HFFc6 (cell line): ENCODE measurements around the gene RFT1. TPM values are rescaled to one million over a fixed set of nuclear protein-coding genes. Genes with fewer than 3 reads are reported as not detected.

ENCODE experiments used
- DNase-seq: peaks from one replicate; pipeline ENCODE4 v3.0.0-alpha.2; 2018
- H3K27ac Mint-ChIP-seq: 2 replicates; pipeline ENCODE4 v1.8.0; 2020; ENCODE audit warnings: mild to moderate bottlenecking, mixed read lengths
- H3K27me3 Mint-ChIP-seq: 2 replicates; pipeline ENCODE4 v1.8.0; 2021; ENCODE audit warnings: mild to moderate bottlenecking, moderate library complexity, mixed read lengths; ENCODE audit not compliant: insufficient read depth
- H3K36me3 Mint-ChIP-seq: 2 replicates; pipeline ENCODE4 v1.8.0; 2021; ENCODE audit warnings: low read depth, mixed read lengths
- H3K4me1 Mint-ChIP-seq: 2 replicates; pipeline ENCODE4 v1.8.0; 2020; ENCODE audit warnings: low read depth, mixed read lengths
- H3K4me3 Mint-ChIP-seq: 2 replicates; pipeline ENCODE4 v1.8.0; 2020; ENCODE audit warnings: mild to moderate bottlenecking, moderate library complexity, mixed read lengths
- H3K9me3 Mint-ChIP-seq: 2 replicates; pipeline ENCODE4 v1.8.0; 2020; ENCODE audit warnings: mild to moderate bottlenecking, mixed read lengths
- total RNA-seq, 6 experiments: library from RNA; stranded (reverse); fragmentation: NEBNext Ultra II Directional; extraction: Animal tissue kit (Norgen Biotek cat#: 25700); gene quantifications; 2 replicates in 1 of 6; 3 replicates in 5 of 6; pipeline ENCODE4 v1.2.3, GENCODE V29; 2021
- TF ChIP-seq, protein P1 (sequence below): fragments of 200-600 bp; sonication (generic); IDR thresholded peaks from 2 replicates; pipeline ENCODE4 v1.5.0; 2021; ENCODE audit warnings: antibody characterized with exemption, mild to moderate bottlenecking

RFT1 gene
- total RNA-seq, 6 experiments from 2014 or later = 32.9 to 39.6 (median 34.7) TPM

DNA sequence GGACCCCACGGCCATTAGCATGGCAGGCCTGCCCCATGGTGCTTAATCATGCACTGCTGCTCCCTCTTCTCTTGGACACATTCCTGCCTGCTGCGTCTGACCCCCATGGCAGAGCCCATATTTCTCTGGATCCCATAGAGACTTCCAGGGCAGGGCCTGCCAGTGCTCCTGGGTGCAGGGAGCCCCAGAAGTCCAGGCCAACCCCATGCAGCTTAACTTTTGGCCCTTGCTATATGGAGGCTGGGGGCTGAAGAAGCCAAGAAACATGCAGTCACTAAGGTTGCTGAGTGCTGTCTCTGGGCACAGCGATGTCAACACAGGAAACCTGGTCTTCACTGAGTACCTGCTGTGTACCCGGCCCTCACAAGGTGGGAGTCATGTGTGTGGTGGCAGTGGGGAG lies 19.5 kb upstream of the RFT1 start:
- Mint-ChIP-seq H3K4me1 (peaks cover 18% of the 10 kb centered on the region), H3K36me3 (no peaks in the 10 kb centered on the region), H3K4me3 (no peak overlapping the region), H3K9me3 (no peaks in the 10 kb centered on the region), H3K27me3 (peaks cover 8% of the 10 kb centered on the region), H3K27ac (no peak overlapping the region)
- no peak for DNase-seq
- TF ChIP-seq, protein P1, sequence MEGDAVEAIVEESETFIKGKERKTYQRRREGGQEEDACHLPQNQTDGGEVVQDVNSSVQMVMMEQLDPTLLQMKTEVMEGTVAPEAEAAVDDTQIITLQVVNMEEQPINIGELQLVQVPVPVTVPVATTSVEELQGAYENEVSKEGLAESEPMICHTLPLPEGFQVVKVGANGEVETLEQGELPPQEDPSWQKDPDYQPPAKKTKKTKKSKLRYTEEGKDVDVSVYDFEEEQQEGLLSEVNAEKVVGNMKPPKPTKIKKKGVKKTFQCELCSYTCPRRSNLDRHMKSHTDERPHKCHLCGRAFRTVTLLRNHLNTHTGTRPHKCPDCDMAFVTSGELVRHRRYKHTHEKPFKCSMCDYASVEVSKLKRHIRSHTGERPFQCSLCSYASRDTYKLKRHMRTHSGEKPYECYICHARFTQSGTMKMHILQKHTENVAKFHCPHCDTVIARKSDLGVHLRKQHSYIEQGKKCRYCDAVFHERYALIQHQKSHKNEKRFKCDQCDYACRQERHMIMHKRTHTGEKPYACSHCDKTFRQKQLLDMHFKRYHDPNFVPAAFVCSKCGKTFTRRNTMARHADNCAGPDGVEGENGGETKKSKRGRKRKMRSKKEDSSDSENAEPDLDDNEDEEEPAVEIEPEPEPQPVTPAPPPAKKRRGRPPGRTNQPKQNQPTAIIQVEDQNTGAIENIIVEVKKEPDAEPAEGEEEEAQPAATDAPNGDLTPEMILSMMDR = no peak

DNA sequence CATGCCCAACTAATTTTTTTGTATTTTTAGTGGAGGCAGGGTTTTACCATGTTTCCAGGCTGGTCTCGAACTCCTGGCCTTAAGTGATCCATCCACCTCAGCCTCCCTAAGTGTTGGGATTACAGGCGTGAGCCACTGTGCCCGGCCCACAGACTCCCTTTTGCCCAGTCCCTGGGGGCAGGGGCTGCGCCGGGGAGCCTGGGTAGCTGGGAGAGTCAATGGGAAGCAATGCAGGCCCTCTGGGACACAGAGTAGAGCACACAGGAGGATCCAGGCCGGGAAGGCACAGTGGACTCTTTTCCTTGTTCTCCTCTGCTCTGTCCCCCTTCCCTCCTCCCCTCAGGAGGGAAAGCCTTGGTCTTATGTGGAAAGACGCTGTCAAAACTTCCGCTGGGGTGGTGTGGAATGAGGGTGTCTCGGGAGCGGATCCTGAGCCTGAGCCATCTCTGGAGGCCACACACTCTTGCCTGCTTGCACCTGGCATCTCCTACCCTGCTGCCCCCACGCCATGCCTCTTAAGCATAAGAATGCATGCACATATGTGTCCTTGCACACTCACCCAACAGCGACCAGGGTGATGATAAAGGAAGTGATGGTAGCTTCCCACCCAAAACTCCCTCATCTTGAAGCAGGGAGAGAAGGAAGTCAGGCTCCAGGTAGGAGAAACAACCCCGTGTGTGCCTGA lies 18.9 kb upstream of the RFT1 start:
- no peaks in the 10 kb centered on the region for H3K36me3 Mint-ChIP-seq
- peaks cover 18% of the 10 kb centered on the region for H3K4me1 Mint-ChIP-seq
- DNase-seq = no peak
- no peak overlapping the region for H3K4me3 Mint-ChIP-seq
- TF ChIP-seq, protein P1 = no peak
- no peak overlapping the region for H3K27ac Mint-ChIP-seq
- H3K27me3 Mint-ChIP-seq = peaks cover 6% of the 10 kb centered on the region
- H3K9me3 Mint-ChIP-seq = no peaks in the 10 kb centered on the region

DNA sequence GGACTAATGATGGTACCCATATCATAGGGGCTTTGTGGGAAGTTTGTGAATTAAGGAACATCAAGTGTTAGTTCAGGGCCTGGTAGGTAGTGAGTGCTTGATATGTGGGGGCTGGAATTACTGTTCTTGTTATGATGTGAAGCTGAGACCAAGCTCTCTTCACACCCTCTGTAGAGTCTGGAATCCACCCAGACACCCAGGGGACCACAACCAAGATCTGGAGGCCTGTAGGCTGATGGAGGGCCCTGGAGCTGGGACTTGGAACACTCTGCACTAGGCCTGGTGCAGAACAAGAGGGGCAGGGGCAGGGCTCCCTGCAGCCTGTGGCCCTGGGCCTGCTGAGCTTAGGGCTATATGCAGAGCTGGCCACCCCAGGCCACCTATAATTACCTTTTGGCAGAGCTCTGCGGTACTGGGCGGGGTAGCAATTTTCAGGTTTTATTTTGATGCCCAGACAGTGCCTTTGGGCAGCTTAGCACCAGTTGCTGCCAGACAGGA lies 17.7 kb upstream of the RFT1 start:
- peaks cover 18% of the 10 kb centered on the region for H3K4me1 Mint-ChIP-seq
- TF ChIP-seq, protein P1 = no peak
- no peak overlapping the region for H3K4me3 Mint-ChIP-seq
- no peaks in the 10 kb centered on the region for H3K9me3 Mint-ChIP-seq
- peaks cover 2% of the 10 kb centered on the region; the same call in 1 of the 2 replicates for H3K27me3 Mint-ChIP-seq
- no peak overlapping the region for H3K27ac Mint-ChIP-seq
- no peaks in the 10 kb centered on the region for H3K36me3 Mint-ChIP-seq
- DNase-seq = no peak

DNA sequence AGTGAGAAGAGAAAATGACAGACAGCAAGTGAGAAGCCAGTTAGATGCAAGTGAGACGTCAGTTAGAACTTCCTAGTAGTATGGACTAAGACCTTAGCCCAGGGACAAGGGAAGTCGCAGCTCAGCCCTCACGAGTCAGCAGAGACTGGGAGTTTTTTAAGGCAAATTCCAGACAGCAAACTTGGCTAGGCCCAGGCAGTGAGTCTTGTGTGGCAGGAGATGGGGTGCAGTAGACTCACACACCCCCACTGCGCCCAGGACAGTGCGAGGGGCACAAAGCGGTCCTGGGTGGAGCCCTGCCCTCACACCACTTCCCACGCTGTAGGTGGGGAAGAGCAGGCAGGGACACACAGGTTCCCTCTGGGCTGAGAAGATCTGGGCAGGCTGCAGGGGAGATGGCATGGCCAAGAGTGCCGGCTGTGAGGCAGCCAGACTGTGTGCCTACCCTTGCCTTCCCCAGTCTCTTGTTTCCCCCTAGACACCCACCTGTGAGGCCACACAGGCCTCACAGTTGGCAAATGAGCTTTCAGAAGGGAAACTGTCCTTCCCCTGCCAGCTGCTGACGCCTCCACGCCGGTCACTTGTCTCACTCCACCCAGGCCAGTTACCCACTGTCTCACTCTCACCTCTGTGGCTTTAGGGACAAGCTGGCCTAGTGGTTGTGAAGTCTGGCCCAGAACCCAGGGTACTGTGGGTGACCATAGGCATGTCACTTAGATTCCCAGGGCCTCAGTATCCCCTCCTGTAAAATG lies 17.1 kb upstream of the RFT1 start:
- no peak overlapping the region for H3K4me3 Mint-ChIP-seq
- TF ChIP-seq, protein P1 = no peak
- peaks cover 18% of the 10 kb centered on the region for H3K4me1 Mint-ChIP-seq
- no peaks in the 10 kb centered on the region for H3K9me3 Mint-ChIP-seq
- H3K27ac Mint-ChIP-seq = no peak overlapping the region
- H3K36me3 Mint-ChIP-seq = no peaks in the 10 kb centered on the region
- H3K27me3 Mint-ChIP-seq = no peaks in the 10 kb centered on the region; the same call in 1 of the 2 replicates
- no peak for DNase-seq

DNA sequence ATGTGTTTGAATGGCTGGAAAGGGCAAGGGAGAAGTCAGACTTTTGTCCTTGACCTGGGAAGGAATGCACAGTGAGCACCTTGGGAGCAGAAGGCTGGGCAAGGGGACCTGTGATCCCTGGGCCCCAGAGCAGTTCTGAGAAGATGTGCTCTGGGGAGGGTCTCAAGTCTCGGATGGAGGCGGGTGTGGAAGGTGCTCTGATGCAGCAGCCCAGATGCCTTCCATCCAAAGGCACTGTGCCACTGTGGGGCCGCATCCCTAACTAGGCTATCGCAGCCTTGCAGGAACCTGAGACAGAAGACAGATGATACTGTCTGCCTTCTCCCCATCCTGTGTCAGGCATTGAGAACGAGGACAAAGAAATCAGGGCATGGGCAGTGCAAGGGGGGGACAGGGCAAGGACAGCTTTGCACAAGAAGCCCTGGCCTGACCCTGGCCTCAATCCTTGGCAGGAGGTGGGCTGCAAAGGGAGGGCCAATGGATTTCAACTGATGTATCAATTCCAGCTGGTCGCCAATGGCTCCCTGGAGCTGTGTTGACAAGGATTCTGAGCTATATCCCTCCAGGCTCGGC lies 16.2 kb upstream of the RFT1 start:
- no peak for DNase-seq

More for the DNA sequence above, 16.2 kb upstream of the RFT1 start:
- no peak overlapping the region for H3K4me3 Mint-ChIP-seq
- no peak overlapping the region for H3K27ac Mint-ChIP-seq
- peaks cover 18% of the 10 kb centered on the region for H3K4me1 Mint-ChIP-seq
- TF ChIP-seq, protein P1 = no peak
- H3K27me3 Mint-ChIP-seq = no peaks in the 10 kb centered on the region; the same call in 1 of the 2 replicates
- H3K36me3 Mint-ChIP-seq = no peaks in the 10 kb centered on the region
- no peaks in the 10 kb centered on the region for H3K9me3 Mint-ChIP-seq
